ENCODE results near the gene NAA40.

Gene NAA40

GRCh38 chr11:63911440-63911839 lies 27.4 kb upstream of the NAA40 start:
- no peak for TF ChIP-seq ARNTL (CRISPR knock-in tag; IDR thresholded peaks at IDR 0.05; ENCODE audit: borderline replicate concordance, low read depth)
- no peak for TF ChIP-seq BACH2 (CRISPR knock-in tag; IDR thresholded peaks at IDR 0.05; ENCODE audit: borderline replicate concordance)
- no peak for TF ChIP-seq PPARA (CRISPR knock-in tag; IDR thresholded peaks at IDR 0.05; ENCODE audit: borderline replicate concordance)
- no peak for TF ChIP-seq ZC3H10 (CRISPR knock-in tag; IDR thresholded peaks at IDR 0.05)
- no peak for TF ChIP-seq ZFP30 (CRISPR knock-in tag; IDR thresholded peaks at IDR 0.05)
- no peak for TF ChIP-seq ZNF70 (CRISPR knock-in tag; IDR thresholded peaks at IDR 0.05)
- TF ChIP-seq TSHZ2 (CRISPR knock-in tag; IDR thresholded peaks at IDR 0.05), result no peak
- no peak for TF ChIP-seq ESRRG (CRISPR knock-in tag; IDR thresholded peaks at IDR 0.05)
- no peak for ATAC-seq

GRCh38 chr11:63911876-63912275 lies 26.9 kb upstream of the NAA40 start:
- TF ChIP-seq PPARA (CRISPR knock-in tag; IDR thresholded peaks at IDR 0.05; ENCODE audit: borderline replicate concordance) (no peak), ZC3H10 (CRISPR knock-in tag; IDR thresholded peaks at IDR 0.05) (no peak), TOX (CRISPR knock-in tag; IDR thresholded peaks at IDR 0.05; ENCODE audit: borderline replicate concordance) (no peak), POU6F1 (CRISPR knock-in tag; IDR thresholded peaks at IDR 0.05; ENCODE audit: borderline replicate concordance, low read depth) (no peak), CSRNP3 (CRISPR knock-in tag; IDR thresholded peaks at IDR 0.05) (no peak), ISL1 (CRISPR knock-in tag; IDR thresholded peaks at IDR 0.05) (no peak), CREB5 (CRISPR knock-in tag; IDR thresholded peaks at IDR 0.05; ENCODE audit: low read depth) (no peak), ESRRG (CRISPR knock-in tag; IDR thresholded peaks at IDR 0.05) (no peak), SNAI2 (CRISPR knock-in tag; IDR thresholded peaks at IDR 0.05) (no peak), CSDC2 (CRISPR knock-in tag; IDR thresholded peaks at IDR 0.05) (no peak), TCF4 (CRISPR knock-in tag; IDR thresholded peaks at IDR 0.05; ENCODE audit: borderline replicate concordance) (no peak), PATZ1 (CRISPR knock-in tag; IDR thresholded peaks at IDR 0.05; ENCODE audit: borderline replicate concordance) (no peak), RARB (CRISPR knock-in tag; IDR thresholded peaks at IDR 0.05) (no peak), ZFP30 (CRISPR knock-in tag; IDR thresholded peaks at IDR 0.05) (no peak), TSHZ2 (CRISPR knock-in tag; IDR thresholded peaks at IDR 0.05) (no peak), GLIS3 (CRISPR knock-in tag; IDR thresholded peaks at IDR 0.05) (no peak), ZNF70 (CRISPR knock-in tag; IDR thresholded peaks at IDR 0.05) (no peak), ZNF565 (CRISPR knock-in tag; conservative IDR thresholded peaks at IDR 0.05; ENCODE audit: low read depth) (no peak), ZNF8 (CRISPR knock-in tag; IDR thresholded peaks at IDR 0.05) (no peak), BACH2 (CRISPR knock-in tag; IDR thresholded peaks at IDR 0.05; ENCODE audit: borderline replicate concordance) (no peak)
- ATAC-seq, result no peak

Measured in SK-N-SH treated with all-trans-retinoic acid at 6 μM for 48 hours (cell line).